Skeletal muscle satellite cell (primary cell): ENCODE results near the gene BPIFB3.
"Not testable (repeated sequence)": the region's sequence is repeated elsewhere in the genome, so short reads cannot be mapped to it uniquely, and the experiment has no call there.

Source experiments
- H3K27me3 ChIP-seq: 2 replicates; pipeline ENCODE4 v1.7.0; 2013; ENCODE audit warnings: low read length; ENCODE audit not compliant: control insufficient read depth, insufficient read depth
- H3K36me3 ChIP-seq: 2 replicates; pipeline ENCODE4 v1.7.0; 2013; ENCODE audit warnings: mild to moderate bottlenecking, control low read depth, low read length; ENCODE audit not compliant: insufficient read depth
- H3K4me1 ChIP-seq: 2 replicates; pipeline ENCODE4 v1.7.0; 2013; ENCODE audit warnings: low read length; ENCODE audit not compliant: control insufficient read depth, insufficient read depth
- H3K4me2 ChIP-seq: 2 replicates; pipeline ENCODE4 v1.7.0; 2013; ENCODE audit warnings: mild to moderate bottlenecking, low read length
- H3K4me3 ChIP-seq: 2 replicates; pipeline ENCODE4 v1.7.0; 2013; ENCODE audit warnings: low read length
- H3K9ac ChIP-seq: 2 replicates; pipeline ENCODE4 v1.7.0; 2013; ENCODE audit warnings: mild to moderate bottlenecking, low read depth, low read length, moderate library complexity
- H3K9me3 ChIP-seq: replicated peaks from 2 replicates; pipeline ENCODE4 v1.7.0; 2013; ENCODE audit warnings: mild to moderate bottlenecking, control low read depth, low read length

Gene BPIFB3

GRCh38 chr20:33091147-33091546, 37.4 kb downstream of the BPIFB3 start:
- no peaks in the 10 kb centered on the region for H3K9me3 ChIP-seq
- H3K36me3 ChIP-seq = no peaks in the 10 kb centered on the region
- no peaks in the 10 kb centered on the region for H3K4me1 ChIP-seq
- no peak overlapping the region for H3K9ac ChIP-seq
- no peak overlapping the region for H3K4me3 ChIP-seq
- H3K4me2 ChIP-seq = no peak overlapping the region
- H3K27me3 ChIP-seq = peaks cover 16% of the 10 kb centered on the region

GRCh38 chr20:33091693-33092092, 38.0 kb downstream of the BPIFB3 start:
- H3K9me3 ChIP-seq = no peaks in the 10 kb centered on the region
- no peak overlapping the region for H3K4me3 ChIP-seq

GRCh38 chr20:33092361-33092760, 38.7 kb downstream of the BPIFB3 start:
- Histone ChIP-seq H3K4me2 (no peak overlapping the region), H3K27me3 (peaks cover 16% of the 10 kb centered on the region), H3K36me3 (no peaks in the 10 kb centered on the region), H3K9me3 (no peaks in the 10 kb centered on the region), H3K9ac (no peak overlapping the region), H3K4me1 (no peaks in the 10 kb centered on the region), H3K4me3 (no peak overlapping the region)

More at GRCh38 chr20:33091693-33092092, 38.0 kb downstream of the BPIFB3 start:
- Histone ChIP-seq H3K27me3 (peaks cover 16% of the 10 kb centered on the region), H3K4me2 (no peak overlapping the region), H3K36me3 (no peaks in the 10 kb centered on the region), H3K9ac (no peak overlapping the region), H3K4me1 (no peaks in the 10 kb centered on the region)

GRCh38 chr20:33093074-33093473, 39.4 kb downstream of the BPIFB3 start:
- Histone ChIP-seq H3K4me2 (no peak overlapping the region), H3K36me3 (no peaks in the 10 kb centered on the region), H3K27me3 (peaks cover 19% of the 10 kb centered on the region), H3K4me1 (no peaks in the 10 kb centered on the region), H3K4me3 (no peak overlapping the region), H3K9me3 (no peaks in the 10 kb centered on the region), H3K9ac (no peak overlapping the region)

- peaks cover 20% of the 10 kb centered on the region for H3K27me3 ChIP-seq
- H3K4me2 ChIP-seq = no peak overlapping the region
- H3K4me3 ChIP-seq = no peak overlapping the region
- no peak overlapping the region for H3K9ac ChIP-seq
- no peaks in the 10 kb centered on the region for H3K4me1 ChIP-seq
- no peaks in the 10 kb centered on the region for H3K9me3 ChIP-seq
- H3K36me3 ChIP-seq = no peaks in the 10 kb centered on the region
Measured at GRCh38 chr20:33093582-33093981, 39.9 kb downstream of the BPIFB3 start.

GRCh38 chr20:33095249-33095648, 41.5 kb downstream of the BPIFB3 start:
- no peak overlapping the region for H3K9ac ChIP-seq
- H3K9me3 ChIP-seq = no peaks in the 10 kb centered on the region
- no peaks in the 10 kb centered on the region for H3K4me1 ChIP-seq
- no peaks in the 10 kb centered on the region for H3K36me3 ChIP-seq
- H3K27me3 ChIP-seq = peaks cover 32% of the 10 kb centered on the region
- no peak overlapping the region for H3K4me3 ChIP-seq
- no peak overlapping the region for H3K4me2 ChIP-seq

- not testable (repeated sequence) for H3K9ac ChIP-seq, H3K36me3 ChIP-seq, H3K4me1 ChIP-seq, H3K9me3 ChIP-seq, H3K4me3 ChIP-seq, H3K4me2 ChIP-seq
- peaks cover 32% of the 10 kb centered on the region for H3K27me3 ChIP-seq
Measured at GRCh38 chr20:33095902-33096584, 42.3 kb downstream of the BPIFB3 start.

- Histone ChIP-seq H3K9me3 (no peaks in the 10 kb centered on the region), H3K4me3 (no peak overlapping the region), H3K9ac (no peak overlapping the region), H3K27me3 (peaks cover 26% of the 10 kb centered on the region), H3K36me3 (no peaks in the 10 kb centered on the region), H3K4me2 (no peak overlapping the region), H3K4me1 (no peaks in the 10 kb centered on the region)
Measured at GRCh38 chr20:33097001-33097400, 43.3 kb downstream of the BPIFB3 start.

- Histone ChIP-seq H3K4me2 (no peak overlapping the region), H3K9ac (no peak overlapping the region), H3K4me3 (no peak overlapping the region), H3K27me3 (peaks cover 37% of the 10 kb centered on the region), H3K9me3 (no peaks in the 10 kb centered on the region), H3K4me1 (no peaks in the 10 kb centered on the region), H3K36me3 (no peaks in the 10 kb centered on the region)
Measured at GRCh38 chr20:33099843-33100538, 46.3 kb downstream of the BPIFB3 start.

GRCh38 chr20:33103556-33103955, 49.9 kb downstream of the BPIFB3 start:
- peaks cover 41% of the 10 kb centered on the region for H3K27me3 ChIP-seq
- H3K9me3 ChIP-seq = no peaks in the 10 kb centered on the region
- H3K9ac ChIP-seq = no peak overlapping the region
- H3K4me3 ChIP-seq = no peak overlapping the region
- H3K4me1 ChIP-seq = no peaks in the 10 kb centered on the region
- no peaks in the 10 kb centered on the region for H3K36me3 ChIP-seq
- no peak overlapping the region for H3K4me2 ChIP-seq

- Histone ChIP-seq H3K27me3 (peaks cover 33% of the 10 kb centered on the region), H3K4me2 (no peak overlapping the region), H3K4me3 (no peak overlapping the region), H3K4me1 (no peaks in the 10 kb centered on the region), H3K9me3 (no peaks in the 10 kb centered on the region), H3K36me3 (no peaks in the 10 kb centered on the region), H3K9ac (no peak overlapping the region)
Measured at GRCh38 chr20:33104336-33104735, 50.6 kb downstream of the BPIFB3 start.
